KMS-11 (cell line): ENCODE measurements around the gene ASF1B.
A peak's percentile ranks its signal among the peaks of the same experiment; 100 is the strongest.

Experiments
- H2AFZ ChIP-seq: fragments of 200-600 bp; sonication (generic); 2 replicates; pipeline ENCODE4 v1.6.1; 2016; ENCODE audit warnings: antibody characterized with exemption, mixed run types, low read depth
- H3K27ac ChIP-seq: fragments of 200-600 bp; sonication (generic); 2 replicates; pipeline ENCODE4 v1.6.1; 2016; ENCODE audit warnings: mild to moderate bottlenecking, mixed run types
- H3K27me3 ChIP-seq: fragments of 200-600 bp; sonication (generic); 2 replicates; pipeline ENCODE4 v1.6.1; 2017; ENCODE audit warnings: mild to moderate bottlenecking, low read depth, mixed run types, moderate library complexity; ENCODE audit not compliant: insufficient read depth
- H3K36me3 ChIP-seq: fragments of 200-600 bp; sonication (generic); 2 replicates; pipeline ENCODE4 v1.6.1; 2017; ENCODE audit warnings: mild to moderate bottlenecking, mixed run types; ENCODE audit not compliant: insufficient read depth
- H3K4me1 ChIP-seq: fragments of 200-600 bp; sonication (generic); 2 replicates; pipeline ENCODE4 v1.6.1; 2016; ENCODE audit warnings: mild to moderate bottlenecking, low read depth, mixed run types; ENCODE audit not compliant: poor library complexity, severe bottlenecking
- H3K4me2 ChIP-seq: fragments of 200-600 bp; sonication (generic); 2 replicates; pipeline ENCODE4 v1.7.0; 2016; ENCODE audit warnings: mild to moderate bottlenecking, mixed run types
- H3K4me3 ChIP-seq: fragments of 200-600 bp; sonication (generic); IDR thresholded peaks from 2 replicates; pipeline ENCODE4 v1.6.1; 2017; ENCODE audit warnings: low read depth, low read length, mixed read lengths; ENCODE audit not compliant: insufficient read depth
- H3K79me2 ChIP-seq: fragments of 200-600 bp; sonication (generic); 2 replicates; pipeline ENCODE4 v1.6.1; 2016; ENCODE audit warnings: low read depth, mixed run types; ENCODE audit not compliant: insufficient read depth
- H3K9ac ChIP-seq: fragments of 200-600 bp; sonication (generic); 2 replicates; pipeline ENCODE4 v1.6.1; 2016; ENCODE audit warnings: mild to moderate bottlenecking, mixed run types
- H4K20me1 ChIP-seq: fragments of 200-600 bp; sonication (generic); 2 replicates; pipeline ENCODE4 v1.6.1; 2016; ENCODE audit warnings: mild to moderate bottlenecking, mixed run types; ENCODE audit not compliant: insufficient read depth
- TF ChIP-seq, protein P1 (sequence below): fragments of 200-600 bp; sonication (generic); conservative IDR thresholded peaks from 2 replicates; pipeline ENCODE4 v1.6.1; 2017; ENCODE audit warnings: low read depth, mild to moderate bottlenecking, antibody characterized with exemption, low read length, moderate library complexity, mixed read lengths

ASF1B gene

DNA sequence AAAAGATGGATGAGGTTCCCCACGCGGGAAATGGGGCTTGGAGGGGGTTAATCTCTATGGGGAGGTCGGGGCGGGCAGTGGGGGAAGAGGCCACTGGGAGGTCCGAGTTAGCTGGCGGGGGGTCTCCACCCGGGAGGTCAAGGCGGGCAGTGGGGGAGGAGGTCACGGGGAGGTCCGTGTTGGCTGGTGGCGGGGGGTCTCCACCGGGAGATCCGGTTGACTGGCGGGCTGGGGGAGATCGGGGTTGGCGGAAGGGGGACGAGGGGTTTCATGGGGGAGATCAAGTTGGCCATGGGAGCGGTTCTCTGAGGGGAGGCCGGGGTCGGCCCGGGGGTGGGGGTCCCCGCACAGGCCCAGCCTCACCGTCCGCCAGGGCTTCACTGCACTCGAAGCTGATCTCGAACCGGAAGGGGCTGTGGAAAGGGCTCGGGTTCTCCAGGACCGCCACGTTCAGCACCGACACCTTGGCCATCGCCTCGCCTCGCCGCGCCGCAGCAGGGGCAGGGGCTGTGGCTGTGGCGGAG is 342 bp downstream of the ASF1B start:
- peaks cover 23% of the 10 kb centered on the region for H3K4me1 ChIP-seq
- peak overlapping the region; percentile 40 for H3K27ac ChIP-seq
- H3K27me3 ChIP-seq, result no peaks in the 10 kb centered on the region
- no peaks in the 10 kb centered on the region for H4K20me1 ChIP-seq
- H3K36me3 ChIP-seq, result no peaks in the 10 kb centered on the region
- peak overlapping the region; percentile 61 for H2AFZ ChIP-seq
- TF ChIP-seq, protein P1, sequence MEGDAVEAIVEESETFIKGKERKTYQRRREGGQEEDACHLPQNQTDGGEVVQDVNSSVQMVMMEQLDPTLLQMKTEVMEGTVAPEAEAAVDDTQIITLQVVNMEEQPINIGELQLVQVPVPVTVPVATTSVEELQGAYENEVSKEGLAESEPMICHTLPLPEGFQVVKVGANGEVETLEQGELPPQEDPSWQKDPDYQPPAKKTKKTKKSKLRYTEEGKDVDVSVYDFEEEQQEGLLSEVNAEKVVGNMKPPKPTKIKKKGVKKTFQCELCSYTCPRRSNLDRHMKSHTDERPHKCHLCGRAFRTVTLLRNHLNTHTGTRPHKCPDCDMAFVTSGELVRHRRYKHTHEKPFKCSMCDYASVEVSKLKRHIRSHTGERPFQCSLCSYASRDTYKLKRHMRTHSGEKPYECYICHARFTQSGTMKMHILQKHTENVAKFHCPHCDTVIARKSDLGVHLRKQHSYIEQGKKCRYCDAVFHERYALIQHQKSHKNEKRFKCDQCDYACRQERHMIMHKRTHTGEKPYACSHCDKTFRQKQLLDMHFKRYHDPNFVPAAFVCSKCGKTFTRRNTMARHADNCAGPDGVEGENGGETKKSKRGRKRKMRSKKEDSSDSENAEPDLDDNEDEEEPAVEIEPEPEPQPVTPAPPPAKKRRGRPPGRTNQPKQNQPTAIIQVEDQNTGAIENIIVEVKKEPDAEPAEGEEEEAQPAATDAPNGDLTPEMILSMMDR, result no peak
- peak overlapping the region; percentile 62 for H3K4me2 ChIP-seq
- peak overlapping the region; percentile 61; the same call in 1 of the 2 replicates for H3K9ac ChIP-seq
- H3K79me2 ChIP-seq, result peaks cover 28% of the 10 kb centered on the region
- no peak overlapping the region for H3K4me3 ChIP-seq

DNA sequence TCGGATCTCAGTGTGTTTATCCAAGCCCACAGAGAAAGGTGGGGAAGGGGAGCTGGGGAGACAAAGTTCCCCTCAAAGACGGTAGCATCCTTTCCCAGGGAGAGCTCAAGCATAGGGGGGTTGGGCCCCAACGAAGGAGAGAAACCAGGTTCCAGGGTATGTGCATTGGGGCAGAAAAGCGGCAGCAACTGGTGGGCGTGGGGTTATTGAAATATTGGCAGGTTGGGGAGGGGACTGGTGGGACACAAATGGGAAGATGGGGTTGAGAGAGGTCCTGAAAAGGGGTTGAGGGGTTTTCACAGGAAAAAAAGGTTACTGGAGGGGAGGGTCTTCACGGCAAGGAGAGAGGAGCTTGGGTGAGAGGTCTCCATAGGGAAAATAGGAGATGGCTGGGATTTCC is 1.0 kb downstream of the ASF1B start:
- no peak overlapping the region for H3K27ac ChIP-seq

DNA sequence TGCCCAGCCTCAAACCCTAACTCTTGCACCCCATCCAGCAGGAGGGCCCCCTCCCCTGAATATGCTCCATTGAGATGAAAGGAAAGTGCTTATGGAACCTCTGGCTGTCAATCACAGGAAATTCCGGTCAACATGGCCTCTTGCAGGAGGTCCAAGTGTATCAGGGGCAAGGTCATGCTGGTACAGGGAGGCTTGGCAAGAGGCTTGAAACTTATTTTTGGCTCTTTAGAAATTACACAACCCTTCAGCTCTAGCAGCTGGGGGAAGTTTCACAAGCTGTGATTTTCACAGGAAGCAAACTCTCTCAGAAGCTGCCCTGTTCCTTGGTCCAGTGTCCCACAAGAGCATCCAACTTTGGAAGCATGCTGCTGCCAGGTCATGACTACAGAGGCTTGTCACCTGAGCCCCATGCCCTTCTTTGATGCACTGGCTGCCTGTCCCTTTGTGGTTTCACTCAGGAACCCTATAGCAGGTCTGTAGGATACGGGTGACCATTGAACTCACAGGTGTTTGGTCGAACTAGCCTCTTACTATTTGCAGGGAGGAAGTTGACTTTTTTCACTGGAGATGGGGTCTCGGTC is 8.4 kb downstream of the ASF1B start:
- Histone ChIP-seq H3K27ac (peak overlapping the region; percentile 49; the same call in 1 of the 2 replicates), H3K4me3 (no peak overlapping the region), H3K4me1 (peaks cover 39% of the 10 kb centered on the region), H3K9ac (no peak overlapping the region), H2AFZ (no peak overlapping the region), H3K36me3 (no peaks in the 10 kb centered on the region), H4K20me1 (no peaks in the 10 kb centered on the region), H3K27me3 (no peaks in the 10 kb centered on the region), H3K4me2 (peak overlapping the region; percentile 71), H3K79me2 (peaks cover 8% of the 10 kb centered on the region; the same call in 1 of the 2 replicates)
- TF ChIP-seq, protein P1, result no peak

More for the DNA sequence above, 1.0 kb downstream of the ASF1B start:
- Histone ChIP-seq H3K79me2 (peaks cover 28% of the 10 kb centered on the region), H4K20me1 (no peaks in the 10 kb centered on the region), H3K36me3 (no peaks in the 10 kb centered on the region), H3K4me1 (peaks cover 24% of the 10 kb centered on the region), H3K4me3 (no peak overlapping the region), H3K27me3 (no peaks in the 10 kb centered on the region), H2AFZ (no peak overlapping the region), H3K9ac (peak overlapping the region; percentile 61; the same call in 1 of the 2 replicates), H3K4me2 (peak overlapping the region; percentile 62)
- TF ChIP-seq, protein P1, result no peak

DNA sequence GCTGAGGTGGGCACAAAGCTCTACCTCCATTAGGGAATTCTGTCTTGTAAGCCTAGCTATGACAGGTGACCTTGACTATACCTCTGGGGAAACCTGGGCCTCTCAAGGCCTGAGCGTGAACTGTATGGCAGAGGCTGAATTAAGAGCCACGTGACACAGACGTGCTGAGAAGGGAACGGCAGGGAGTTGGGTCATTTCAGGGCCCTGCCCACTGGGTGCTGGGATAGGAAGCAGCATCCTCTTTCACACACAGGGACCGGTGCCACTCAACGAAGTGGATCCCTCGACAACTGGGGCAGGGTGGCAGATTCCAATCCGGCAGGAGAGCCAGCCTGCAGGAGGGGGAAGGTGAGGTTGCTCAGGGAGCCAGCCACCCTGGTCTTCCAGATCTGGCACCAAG is 9.2 kb downstream of the ASF1B start:
- TF ChIP-seq, protein P1, result no peak
- Histone ChIP-seq H3K27me3 (no peaks in the 10 kb centered on the region), H3K79me2 (peaks cover 1% of the 10 kb centered on the region; the same call in 1 of the 2 replicates), H2AFZ (no peak overlapping the region), H3K4me2 (peak overlapping the region; percentile 71; the same call in 1 of the 2 replicates), H3K36me3 (no peaks in the 10 kb centered on the region), H3K27ac (no peak overlapping the region), H4K20me1 (no peaks in the 10 kb centered on the region), H3K9ac (no peak overlapping the region), H3K4me1 (peaks cover 39% of the 10 kb centered on the region), H3K4me3 (no peak overlapping the region)
